Measurements from ENCODE around the gene ZC3H4.
"Not testable (repeated sequence)": the region's sequence is repeated elsewhere in the genome, so short reads cannot be mapped to it uniquely, and the experiment has no call there.

ZC3H4 gene

GRCh38 chr19:47112997-47113849, at the start of gene ZC3H4:
Gene ZC3H4, minus strand, starts transcription at chr19:47113776. Its CDS starts 1,192 bp downstream, at chr19:47112584.
- DNase-seq, result peak; percentile 100

GRCh38 chr19:47161876-47162489, 48.4 kb upstream of the ZC3H4 start:
- no peak for DNase-seq

- DNase-seq, result peak; percentile 44
Measured at GRCh38 chr19:47158879-47159503, 45.4 kb upstream of the ZC3H4 start.

- DNase-seq, result no peak
Measured at GRCh38 chr19:47158367-47158791, 44.8 kb upstream of the ZC3H4 start.

GRCh38 chr19:47157431-47158321, 44.1 kb upstream of the ZC3H4 start:
- DNase-seq, result peak; percentile 35

- DNase-seq, result peak; percentile 63
Measured at GRCh38 chr19:47156861-47157430, 43.4 kb upstream of the ZC3H4 start.

GRCh38 chr19:47155148-47155547, 41.6 kb upstream of the ZC3H4 start:
- DNase-seq, result no peak

GRCh38 chr19:47153266-47153665, 39.7 kb upstream of the ZC3H4 start:
- no peak for DNase-seq

GRCh38 chr19:47152632-47153031, 39.1 kb upstream of the ZC3H4 start:
- no peak for DNase-seq

GRCh38 chr19:47152205-47152604, 38.6 kb upstream of the ZC3H4 start:
- no peak for DNase-seq

GRCh38 chr19:47151627-47152026, 38.1 kb upstream of the ZC3H4 start:
- DNase-seq, result no peak

GRCh38 chr19:47146920-47147319, 33.3 kb upstream of the ZC3H4 start:
- no peak for DNase-seq

- DNase-seq, result no peak
Measured at GRCh38 chr19:47145639-47146486, 32.3 kb upstream of the ZC3H4 start.

- DNase-seq, result no peak
Measured at GRCh38 chr19:47144630-47145029, 31.1 kb upstream of the ZC3H4 start.

GRCh38 chr19:47143322-47144073, 29.9 kb upstream of the ZC3H4 start:
- DNase-seq, result no peak

- DNase-seq, result no peak
Measured at GRCh38 chr19:47142779-47143178, 29.2 kb upstream of the ZC3H4 start.

GRCh38 chr19:47141695-47142094, 28.1 kb upstream of the ZC3H4 start:
- no peak for DNase-seq

- not testable (repeated sequence) for DNase-seq
Measured at GRCh38 chr19:47141252-47141651, 27.7 kb upstream of the ZC3H4 start.

GRCh38 chr19:47135156-47135555, 21.6 kb upstream of the ZC3H4 start:
- DNase-seq, result no peak

GRCh38 chr19:47134545-47134944, 21.0 kb upstream of the ZC3H4 start:
- DNase-seq, result no peak

GRCh38 chr19:47133021-47133471, 19.5 kb upstream of the ZC3H4 start:
- no peak for DNase-seq
